HepG2 (cell line): ENCODE measurements around the gene MCAM.

Experiments used
- BRD4 ChIP-seq: sonication (generic); formaldehyde crosslinking; IDR thresholded peaks from 2 replicates; pipeline ENCODE4 v1.4.0; 2020; ENCODE audit warnings: missing genetic modification reagents
- CTCF ChIP-seq: sonication (generic); formaldehyde crosslinking; IDR thresholded peaks from 2 replicates; pipeline ENCODE4 v1.5.0; 2020; ENCODE audit warnings: mild to moderate bottlenecking, missing genetic modification reagents, moderate library complexity
- HDAC2 ChIP-seq: sonication (generic); formaldehyde crosslinking; IDR thresholded peaks from 2 replicates; pipeline ENCODE4 v1.4.0; 2020; ENCODE audit warnings: missing genetic modification reagents

- no peak for TF ChIP-seq BRD4
- TF ChIP-seq CTCF (CRISPR knock-in tag) = no peak
- TF ChIP-seq HDAC2 (CRISPR knock-in tag) = no peak
Measured at GRCh38 chr11:119335655-119336543, 19.0 kb upstream of the MCAM start.
